SK-N-SH (cell line): ENCODE measurements around the gene MTA3.

Experiments used
- CHD2 ChIP-seq: fragments of 150-350 bp; IDR thresholded peaks from 2 replicates; pipeline ENCODE4 v1.6.1; 2018; ENCODE audit warnings: low read length; ENCODE audit not compliant: partially characterized antibody
- EP300 ChIP-seq, 2 experiments: IDR thresholded peaks; 2 replicates each; pipeline versions ENCODE4 v1.4.0 to v1.6.1; 2012; ENCODE audit warnings: borderline replicate concordance in 1 of 2, low read depth in 1 of 2, low read length in 1 of 2
- GABPA ChIP-seq: IDR thresholded peaks from 2 replicates; pipeline ENCODE4 v1.4.0; 2012; ENCODE audit warnings: low read depth, mild to moderate bottlenecking
- NRF1 ChIP-seq: IDR thresholded peaks from 2 replicates; pipeline ENCODE4 v1.6.1; 2012; ENCODE audit warnings: low read depth, mild to moderate bottlenecking, low read length
- PBX3 ChIP-seq: IDR thresholded peaks from 2 replicates; pipeline ENCODE4; 2012
- POLR2AphosphoS5 ChIP-seq: IDR thresholded peaks from 2 replicates; pipeline ENCODE4 v1.6.1; 2012; ENCODE audit warnings: low read depth, low read length
- SMC3 ChIP-seq: IDR thresholded peaks from 2 replicates; pipeline ENCODE4 v1.6.1; 2012; ENCODE audit warnings: low read depth, low read length, improper control_type of control experiment
- USF1 ChIP-seq: IDR thresholded peaks from 2 replicates; pipeline ENCODE4 v1.4.0; 2012; ENCODE audit warnings: low read depth, borderline replicate concordance
- YY1 ChIP-seq: IDR thresholded peaks from 2 replicates; pipeline ENCODE4 v1.4.0; 2012; ENCODE audit warnings: low read depth, mild to moderate bottlenecking
- TF ChIP-seq, protein P1 (sequence below): fragments of 200-600 bp; sonication (generic); IDR thresholded peaks from 2 replicates; pipeline ENCODE4 v1.6.1; 2017; ENCODE audit warnings: antibody characterized with exemption, mild to moderate bottlenecking, moderate library complexity
- TF ChIP-seq, protein P2 (sequence below): IDR thresholded peaks from 2 replicates; pipeline ENCODE4 v1.4.0; 2012; ENCODE audit warnings: low read depth
- TF ChIP-seq, protein P3 (sequence below): fragments of 150-350 bp; IDR thresholded peaks from 2 replicates; pipeline ENCODE4 v1.6.1; 2017; ENCODE audit warnings: antibody characterized with exemption, low read length, low read depth, borderline replicate concordance

DNA sequence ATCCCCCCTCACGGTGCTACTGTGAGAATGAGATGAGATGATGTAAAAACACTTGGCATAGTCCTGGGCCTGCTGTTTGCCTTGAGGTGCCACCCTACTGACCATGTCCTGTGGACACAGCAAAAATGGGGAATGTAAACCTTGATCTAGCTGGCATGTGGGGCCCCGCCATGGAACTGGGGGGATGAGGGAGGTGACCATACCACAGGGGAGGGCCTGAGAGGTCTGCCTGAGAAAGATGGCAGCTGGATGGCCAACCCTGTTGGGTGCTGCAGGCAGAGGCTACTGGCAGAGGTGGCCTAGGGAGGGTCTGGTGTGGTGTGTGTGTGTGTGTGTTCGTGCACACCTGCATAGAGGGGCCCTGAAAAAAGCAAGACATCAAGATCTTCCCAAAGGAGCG is 223.2 kb downstream of the MTA3 start:
- no peak for TF ChIP-seq NRF1
- TF ChIP-seq, protein P1, sequence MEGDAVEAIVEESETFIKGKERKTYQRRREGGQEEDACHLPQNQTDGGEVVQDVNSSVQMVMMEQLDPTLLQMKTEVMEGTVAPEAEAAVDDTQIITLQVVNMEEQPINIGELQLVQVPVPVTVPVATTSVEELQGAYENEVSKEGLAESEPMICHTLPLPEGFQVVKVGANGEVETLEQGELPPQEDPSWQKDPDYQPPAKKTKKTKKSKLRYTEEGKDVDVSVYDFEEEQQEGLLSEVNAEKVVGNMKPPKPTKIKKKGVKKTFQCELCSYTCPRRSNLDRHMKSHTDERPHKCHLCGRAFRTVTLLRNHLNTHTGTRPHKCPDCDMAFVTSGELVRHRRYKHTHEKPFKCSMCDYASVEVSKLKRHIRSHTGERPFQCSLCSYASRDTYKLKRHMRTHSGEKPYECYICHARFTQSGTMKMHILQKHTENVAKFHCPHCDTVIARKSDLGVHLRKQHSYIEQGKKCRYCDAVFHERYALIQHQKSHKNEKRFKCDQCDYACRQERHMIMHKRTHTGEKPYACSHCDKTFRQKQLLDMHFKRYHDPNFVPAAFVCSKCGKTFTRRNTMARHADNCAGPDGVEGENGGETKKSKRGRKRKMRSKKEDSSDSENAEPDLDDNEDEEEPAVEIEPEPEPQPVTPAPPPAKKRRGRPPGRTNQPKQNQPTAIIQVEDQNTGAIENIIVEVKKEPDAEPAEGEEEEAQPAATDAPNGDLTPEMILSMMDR: no peak
- no peak for TF ChIP-seq POLR2AphosphoS5
- TF ChIP-seq EP300 (IDR thresholded peaks at IDR 0.05; ENCODE audit: borderline replicate concordance in 1 of 2, low read depth in 1 of 2, low read length in 1 of 2): no peak
- TF ChIP-seq CHD2: no peak
- TF ChIP-seq SMC3: no peak
- TF ChIP-seq, protein P2, sequence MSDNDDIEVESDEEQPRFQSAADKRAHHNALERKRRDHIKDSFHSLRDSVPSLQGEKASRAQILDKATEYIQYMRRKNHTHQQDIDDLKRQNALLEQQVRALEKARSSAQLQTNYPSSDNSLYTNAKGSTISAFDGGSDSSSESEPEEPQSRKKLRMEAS: no peak
- TF ChIP-seq PBX3: no peak
- no peak for TF ChIP-seq USF1
- TF ChIP-seq YY1: no peak
- no peak for TF ChIP-seq GABPA
- TF ChIP-seq, protein P3, sequence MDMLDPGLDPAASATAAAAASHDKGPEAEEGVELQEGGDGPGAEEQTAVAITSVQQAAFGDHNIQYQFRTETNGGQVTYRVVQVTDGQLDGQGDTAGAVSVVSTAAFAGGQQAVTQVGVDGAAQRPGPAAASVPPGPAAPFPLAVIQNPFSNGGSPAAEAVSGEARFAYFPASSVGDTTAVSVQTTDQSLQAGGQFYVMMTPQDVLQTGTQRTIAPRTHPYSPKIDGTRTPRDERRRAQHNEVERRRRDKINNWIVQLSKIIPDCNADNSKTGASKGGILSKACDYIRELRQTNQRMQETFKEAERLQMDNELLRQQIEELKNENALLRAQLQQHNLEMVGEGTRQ: no peak
